K562 (cell line): ENCODE results near the gene SERPINE2. TPM values are rescaled to one million over a fixed set of nuclear protein-coding genes. Genes with fewer than 3 reads are reported as not detected.

Experiments used
- ADNP ChIP-seq: fragments of 200-800 bp; sonication (Bioruptor generic); IDR thresholded peaks from 2 replicates; pipeline ENCODE4 v1.6.1; 2016; ENCODE audit warnings: missing genetic modification characterization, missing compliant biosample characterization
- ELF1 ChIP-seq: fragments of 200-800 bp; sonication (Bioruptor generic); IDR thresholded peaks from 2 replicates; pipeline ENCODE4 v1.6.1; 2016; ENCODE audit warnings: missing genetic modification characterization, missing compliant biosample characterization
- GATA2 ChIP-seq: sonication (generic); formaldehyde crosslinking; IDR thresholded peaks from 2 replicates; pipeline ENCODE4 v1.4.0; 2020; ENCODE audit warnings: mild to moderate bottlenecking, missing genetic modification reagents
- HDGF ChIP-seq: fragments of 450-650 bp; IDR thresholded peaks from 2 replicates; pipeline ENCODE4 v1.6.1; 2016
- HNRNPK ChIP-seq: fragments of 200-400 bp; formaldehyde crosslinking; IDR thresholded peaks from one replicate; pipeline ENCODE4 v1.6.1; 2018; ENCODE audit warnings: mild to moderate bottlenecking, low read depth, low read length; ENCODE audit not compliant: poor library complexity, severe bottlenecking
- NFIC ChIP-seq: fragments of 450-650 bp; IDR thresholded peaks from 2 replicates; pipeline ENCODE4 v1.6.1; 2017; ENCODE audit warnings: mild to moderate bottlenecking, inconsistent platforms
- TFAM ChIP-seq: fragments of 250-450 bp; sonication (Bioruptor Pico); conservative IDR thresholded peaks from 2 replicates; pipeline ENCODE4 v1.5.0; 2021; ENCODE audit warnings: mild to moderate bottlenecking, moderate library complexity
- THRAP3 ChIP-seq: fragments of 450-650 bp; IDR thresholded peaks from 2 replicates; pipeline ENCODE4 v1.6.1; 2016; ENCODE audit warnings: mild to moderate bottlenecking, inconsistent platforms, borderline replicate concordance
- ZBTB1 ChIP-seq: sonication (generic); formaldehyde crosslinking; IDR thresholded peaks from 2 replicates; pipeline ENCODE4 v1.8.1; 2023; ENCODE audit warnings: missing genetic modification reagents, low read depth, mild to moderate bottlenecking, borderline replicate concordance
- ZBTB8A ChIP-seq: fragments of 450-650 bp; IDR thresholded peaks from 2 replicates; pipeline ENCODE4 v1.6.1; 2018; ENCODE audit warnings: mild to moderate bottlenecking, moderate library complexity; ENCODE audit not compliant: partially characterized antibody
- ZNF165 ChIP-seq: fragments of 250-450 bp; sonication (Bioruptor Pico); IDR thresholded peaks from 2 replicates; pipeline ENCODE4 v1.4.0; 2020; ENCODE audit warnings: borderline replicate concordance
- ZNF551 ChIP-seq: fragments of 250-450 bp; sonication (Bioruptor Pico); IDR thresholded peaks from 2 replicates; pipeline ENCODE4 v1.5.0; 2021; ENCODE audit warnings: mild to moderate bottlenecking, moderate library complexity
- polyA plus RNA-seq, 8 experiments: library from polyadenylated mRNA; depleted of rRNA in 4 of 8; stranded (reverse) in 5 of 8; unstranded in 3 of 8; fragments of >200 nt; fragmentation: Nextera tagmentation in 2 of 8; fragmentation: Illumina TruSeq in 1 of 8; extraction: Ambion mirVana in 2 of 8; extraction: Trizol in 1 of 8; gene quantifications; 2 replicates each; pipeline versions ENCODE4 v1.2.1 to v1.2.3, GENCODE V29; 2011 to 2014; ENCODE audit warnings: inconsistent platforms in 1 of 8, missing spikeins in 1 of 8
- total RNA-seq, 7 experiments: library from RNA; depleted of rRNA in 6 of 7; stranded (reverse); fragments of >200 nt in 6 of 7; fragmentation: Illumina TruSeq in 2 of 7; extraction: Trizol in 2 of 7; gene quantifications; 2 replicates each; pipeline versions ENCODE4 v1.2.1 to v1.2.3, GENCODE V29; 2011 to 2021; ENCODE audit warnings: low replicate concordance in 1 of 7
- TF ChIP-seq, protein P1 (sequence below): fragments of 450-650 bp; IDR thresholded peaks from 2 replicates; pipeline ENCODE4 v1.6.1; 2016; ENCODE audit warnings: low read depth
- TF ChIP-seq, protein P2 (sequence below): sonication (generic); formaldehyde crosslinking; IDR thresholded peaks from 2 replicates; pipeline ENCODE4 v1.8.1; 2023; ENCODE audit warnings: mild to moderate bottlenecking, missing genetic modification reagents
- TF ChIP-seq, protein P3 (sequence below): fragments of 450-650 bp; IDR thresholded peaks from 2 replicates; pipeline ENCODE4 v1.6.1; 2016; ENCODE audit warnings: borderline replicate concordance

The SERPINE2 gene
- total and polyA plus RNA-seq, 9 of the 15 experiments (the other 6 are each of a cell fraction or from before 2014, with no cell fraction given): 0.03 to 0.16 (median 0.13) TPM; not detected in 6

DNA sequence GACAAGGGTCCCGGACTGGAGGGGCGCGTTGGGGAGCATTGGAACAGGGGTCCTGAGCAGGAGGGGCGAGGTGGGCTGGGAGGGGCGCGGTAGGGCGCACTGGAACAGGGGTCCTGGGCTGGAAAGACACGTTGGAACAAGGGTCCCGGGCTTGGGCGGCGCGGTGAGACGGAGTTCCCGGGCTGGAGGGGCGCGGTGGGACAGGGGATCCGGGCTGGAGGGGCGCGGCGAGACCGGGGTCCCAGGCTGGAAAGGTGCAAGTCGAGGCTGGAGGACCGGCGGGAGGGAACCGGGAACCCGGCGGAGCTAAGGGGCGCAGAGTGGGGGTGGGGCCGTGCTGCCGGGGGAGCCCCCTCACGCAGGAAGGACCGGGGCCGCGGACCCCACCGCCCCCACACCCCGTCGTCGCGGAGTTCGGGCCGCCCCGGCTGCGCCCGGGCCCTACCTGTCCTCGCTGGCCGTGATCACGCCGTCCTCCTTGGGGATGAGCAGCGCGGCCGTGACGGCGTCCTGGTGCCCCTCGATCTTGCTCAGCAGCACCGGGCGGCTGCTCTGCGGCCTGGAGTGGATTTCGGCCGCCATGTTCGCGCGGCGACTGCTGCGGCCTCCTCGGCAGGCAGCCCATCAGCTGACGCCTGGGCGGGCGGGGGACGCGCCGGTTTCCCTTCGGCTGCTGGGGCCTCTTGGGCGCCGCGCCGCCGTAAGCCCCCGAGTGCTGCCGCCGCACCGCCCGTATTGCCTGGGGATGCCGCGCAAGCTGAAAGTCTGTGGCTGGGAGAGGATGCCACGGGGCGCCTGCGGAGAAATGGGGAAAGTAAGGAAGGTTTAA is 94.2 kb downstream of the SERPINE2 start, which contains the start of gene WDFY1 (continued):
- TF ChIP-seq, protein P1, sequence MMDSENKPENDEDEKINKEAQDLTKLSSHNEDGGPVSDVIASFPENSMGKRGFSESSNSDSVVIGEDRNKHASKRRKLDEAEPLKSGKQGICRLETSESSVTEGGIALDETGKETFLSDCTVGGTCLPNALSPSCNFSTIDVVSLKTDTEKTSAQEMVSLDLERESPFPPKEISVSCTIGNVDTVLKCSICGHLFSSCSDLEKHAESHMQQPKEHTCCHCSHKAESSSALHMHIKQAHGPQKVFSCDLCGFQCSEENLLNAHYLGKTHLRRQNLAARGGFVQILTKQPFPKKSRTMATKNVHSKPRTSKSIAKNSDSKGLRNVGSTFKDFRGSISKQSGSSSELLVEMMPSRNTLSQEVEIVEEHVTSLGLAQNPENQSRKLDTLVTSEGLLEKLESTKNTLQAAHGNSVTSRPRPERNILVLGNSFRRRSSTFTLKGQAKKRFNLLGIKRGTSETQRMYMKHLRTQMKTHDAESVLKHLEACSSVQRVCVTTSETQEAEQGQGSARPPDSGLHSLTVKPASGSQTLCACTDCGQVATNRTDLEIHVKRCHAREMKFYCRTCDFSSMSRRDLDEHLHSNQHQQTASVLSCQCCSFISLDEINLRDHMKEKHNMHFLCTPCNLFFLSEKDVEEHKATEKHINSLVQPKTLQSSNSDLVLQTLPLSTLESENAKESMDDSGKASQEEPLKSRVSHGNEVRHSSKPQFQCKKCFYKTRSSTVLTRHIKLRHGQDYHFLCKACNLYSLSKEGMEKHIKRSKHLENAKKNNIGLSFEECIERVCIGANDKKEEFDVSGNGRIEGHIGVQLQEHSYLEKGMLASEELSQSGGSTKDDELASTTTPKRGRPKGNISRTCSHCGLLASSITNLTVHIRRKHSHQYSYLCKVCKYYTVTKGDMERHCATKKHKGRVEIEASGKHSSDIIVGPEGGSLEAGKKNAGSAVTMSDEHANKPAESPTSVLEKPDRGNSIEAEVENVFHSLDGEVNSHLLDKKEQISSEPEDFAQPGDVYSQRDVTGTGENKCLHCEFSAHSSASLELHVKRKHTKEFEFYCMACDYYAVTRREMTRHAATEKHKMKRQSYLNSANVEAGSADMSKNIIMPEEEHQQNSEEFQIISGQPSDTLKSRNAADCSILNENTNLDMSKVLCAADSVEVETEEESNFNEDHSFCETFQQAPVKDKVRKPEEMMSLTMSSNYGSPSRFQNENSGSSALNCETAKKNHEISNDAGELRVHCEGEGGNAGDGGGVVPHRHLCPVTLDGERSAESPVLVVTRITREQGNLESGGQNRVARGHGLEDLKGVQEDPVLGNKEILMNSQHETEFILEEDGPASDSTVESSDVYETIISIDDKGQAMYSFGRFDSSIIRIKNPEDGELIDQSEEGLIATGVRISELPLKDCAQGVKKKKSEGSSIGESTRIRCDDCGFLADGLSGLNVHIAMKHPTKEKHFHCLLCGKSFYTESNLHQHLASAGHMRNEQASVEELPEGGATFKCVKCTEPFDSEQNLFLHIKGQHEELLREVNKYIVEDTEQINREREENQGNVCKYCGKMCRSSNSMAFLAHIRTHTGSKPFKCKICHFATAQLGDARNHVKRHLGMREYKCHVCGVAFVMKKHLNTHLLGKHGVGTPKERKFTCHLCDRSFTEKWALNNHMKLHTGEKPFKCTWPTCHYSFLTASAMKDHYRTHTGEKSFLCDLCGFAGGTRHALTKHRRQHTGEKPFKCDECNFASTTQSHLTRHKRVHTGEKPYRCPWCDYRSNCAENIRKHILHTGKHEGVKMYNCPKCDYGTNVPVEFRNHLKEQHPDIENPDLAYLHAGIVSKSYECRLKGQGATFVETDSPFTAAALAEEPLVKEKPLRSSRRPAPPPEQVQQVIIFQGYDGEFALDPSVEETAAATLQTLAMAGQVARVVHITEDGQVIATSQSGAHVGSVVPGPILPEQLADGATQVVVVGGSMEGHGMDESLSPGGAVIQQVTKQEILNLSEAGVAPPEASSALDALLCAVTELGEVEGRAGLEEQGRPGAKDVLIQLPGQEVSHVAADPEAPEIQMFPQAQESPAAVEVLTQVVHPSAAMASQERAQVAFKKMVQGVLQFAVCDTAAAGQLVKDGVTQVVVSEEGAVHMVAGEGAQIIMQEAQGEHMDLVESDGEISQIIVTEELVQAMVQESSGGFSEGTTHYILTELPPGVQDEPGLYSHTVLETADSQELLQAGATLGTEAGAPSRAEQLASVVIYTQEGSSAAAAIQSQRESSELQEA: no peak
- TF ChIP-seq ELF1 (tag) (no peak), TFAM (CRISPR knock-in tag) (no peak), ADNP (tag) (no peak), ZBTB1 (CRISPR knock-in tag) (no peak), GATA2 (CRISPR knock-in tag) (no peak), THRAP3 (no peak), NFIC (peak; percentile 88), ZNF551 (CRISPR knock-in tag) (no peak), ZBTB8A (no peak), ZNF165 (CRISPR knock-in tag) (no peak), HNRNPK (peak; percentile 96), HDGF (no peak)
- TF ChIP-seq, protein P2, sequence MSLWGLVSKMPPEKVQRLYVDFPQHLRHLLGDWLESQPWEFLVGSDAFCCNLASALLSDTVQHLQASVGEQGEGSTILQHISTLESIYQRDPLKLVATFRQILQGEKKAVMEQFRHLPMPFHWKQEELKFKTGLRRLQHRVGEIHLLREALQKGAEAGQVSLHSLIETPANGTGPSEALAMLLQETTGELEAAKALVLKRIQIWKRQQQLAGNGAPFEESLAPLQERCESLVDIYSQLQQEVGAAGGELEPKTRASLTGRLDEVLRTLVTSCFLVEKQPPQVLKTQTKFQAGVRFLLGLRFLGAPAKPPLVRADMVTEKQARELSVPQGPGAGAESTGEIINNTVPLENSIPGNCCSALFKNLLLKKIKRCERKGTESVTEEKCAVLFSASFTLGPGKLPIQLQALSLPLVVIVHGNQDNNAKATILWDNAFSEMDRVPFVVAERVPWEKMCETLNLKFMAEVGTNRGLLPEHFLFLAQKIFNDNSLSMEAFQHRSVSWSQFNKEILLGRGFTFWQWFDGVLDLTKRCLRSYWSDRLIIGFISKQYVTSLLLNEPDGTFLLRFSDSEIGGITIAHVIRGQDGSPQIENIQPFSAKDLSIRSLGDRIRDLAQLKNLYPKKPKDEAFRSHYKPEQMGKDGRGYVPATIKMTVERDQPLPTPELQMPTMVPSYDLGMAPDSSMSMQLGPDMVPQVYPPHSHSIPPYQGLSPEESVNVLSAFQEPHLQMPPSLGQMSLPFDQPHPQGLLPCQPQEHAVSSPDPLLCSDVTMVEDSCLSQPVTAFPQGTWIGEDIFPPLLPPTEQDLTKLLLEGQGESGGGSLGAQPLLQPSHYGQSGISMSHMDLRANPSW (CRISPR knock-in tag): no peak
- TF ChIP-seq, protein P3, sequence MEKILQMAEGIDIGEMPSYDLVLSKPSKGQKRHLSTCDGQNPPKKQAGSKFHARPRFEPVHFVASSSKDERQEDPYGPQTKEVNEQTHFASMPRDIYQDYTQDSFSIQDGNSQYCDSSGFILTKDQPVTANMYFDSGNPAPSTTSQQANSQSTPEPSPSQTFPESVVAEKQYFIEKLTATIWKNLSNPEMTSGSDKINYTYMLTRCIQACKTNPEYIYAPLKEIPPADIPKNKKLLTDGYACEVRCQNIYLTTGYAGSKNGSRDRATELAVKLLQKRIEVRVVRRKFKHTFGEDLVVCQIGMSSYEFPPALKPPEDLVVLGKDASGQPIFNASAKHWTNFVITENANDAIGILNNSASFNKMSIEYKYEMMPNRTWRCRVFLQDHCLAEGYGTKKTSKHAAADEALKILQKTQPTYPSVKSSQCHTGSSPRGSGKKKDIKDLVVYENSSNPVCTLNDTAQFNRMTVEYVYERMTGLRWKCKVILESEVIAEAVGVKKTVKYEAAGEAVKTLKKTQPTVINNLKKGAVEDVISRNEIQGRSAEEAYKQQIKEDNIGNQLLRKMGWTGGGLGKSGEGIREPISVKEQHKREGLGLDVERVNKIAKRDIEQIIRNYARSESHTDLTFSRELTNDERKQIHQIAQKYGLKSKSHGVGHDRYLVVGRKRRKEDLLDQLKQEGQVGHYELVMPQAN: no peak
